GM19240 (cell line): ENCODE results near the gene RBM10.

Experiments used
- DNase-seq: peaks from one replicate; pipeline ENCODE4 v3.0.0; 2011; ENCODE audit warnings: low spot score; ENCODE audit not compliant: insufficient read length

RBM10 gene

DNA sequence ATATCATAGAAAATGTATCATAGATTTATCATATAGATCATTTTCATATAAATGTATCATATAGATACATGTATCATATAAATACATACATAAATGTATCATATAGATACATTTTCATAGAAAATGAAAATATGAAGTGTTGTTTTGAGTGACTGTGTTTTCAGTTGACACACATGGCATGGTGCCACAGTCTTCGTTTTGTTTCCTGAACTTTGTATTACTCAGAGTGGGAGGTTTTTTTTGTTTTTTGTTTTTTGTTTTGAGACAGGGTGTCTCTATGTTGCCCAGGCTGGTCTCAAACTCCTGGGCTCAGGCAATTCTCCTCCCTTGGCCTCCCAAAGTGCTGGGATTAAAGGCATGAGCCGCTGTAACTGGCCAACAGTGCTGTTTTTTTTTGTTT, 3.9 kb downstream of the RBM10 start:
- no peak for DNase-seq

- no peak for DNase-seq
These were observed 6.4 kb downstream of the RBM10 start for GRCh38 chrX:47151435-47151834.

DNA sequence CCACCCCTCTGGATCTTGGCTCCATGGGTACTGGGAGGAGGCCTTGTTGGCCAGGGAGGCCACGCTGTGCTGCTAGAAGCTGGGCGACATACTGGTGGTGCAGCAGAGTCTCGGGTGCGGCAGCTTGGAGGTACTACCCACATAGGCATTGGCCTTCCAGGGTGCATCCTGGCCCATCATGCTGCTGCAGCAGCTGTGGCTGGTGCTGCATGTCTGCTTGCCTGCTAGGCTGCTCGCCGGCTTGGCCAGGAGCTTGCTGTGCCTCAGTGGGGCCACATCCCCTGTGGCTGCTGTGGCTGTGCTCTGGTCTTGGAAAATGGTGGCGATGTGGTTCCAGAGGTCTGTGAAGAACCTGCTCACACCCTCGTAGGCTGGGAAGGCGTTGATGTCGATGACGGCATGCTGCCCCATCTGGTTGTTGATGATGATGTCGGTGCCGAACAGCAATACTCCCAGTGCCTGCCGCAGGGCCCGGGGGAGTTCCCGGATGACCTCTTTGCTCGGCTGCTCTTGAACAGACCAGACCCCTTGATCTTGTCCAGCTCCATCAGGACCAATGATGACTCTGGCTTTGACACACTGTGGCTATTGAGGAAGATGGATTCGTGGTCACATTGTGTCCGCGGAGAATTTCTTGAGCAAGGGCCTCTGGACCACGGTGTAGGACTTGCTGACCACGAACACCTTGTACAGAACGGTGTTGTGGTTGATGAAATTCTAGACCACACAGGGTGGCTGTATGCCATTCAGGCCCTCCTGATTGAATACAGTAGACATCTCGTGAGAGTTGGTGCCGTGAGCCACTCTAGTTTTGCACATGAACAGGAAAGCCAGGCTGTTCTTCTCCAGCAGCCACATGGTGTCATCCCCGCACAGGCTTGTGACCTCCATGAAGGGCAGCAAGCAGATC, 11.8 kb downstream of the RBM10 start:
- DNase-seq, result no peak

DNA sequence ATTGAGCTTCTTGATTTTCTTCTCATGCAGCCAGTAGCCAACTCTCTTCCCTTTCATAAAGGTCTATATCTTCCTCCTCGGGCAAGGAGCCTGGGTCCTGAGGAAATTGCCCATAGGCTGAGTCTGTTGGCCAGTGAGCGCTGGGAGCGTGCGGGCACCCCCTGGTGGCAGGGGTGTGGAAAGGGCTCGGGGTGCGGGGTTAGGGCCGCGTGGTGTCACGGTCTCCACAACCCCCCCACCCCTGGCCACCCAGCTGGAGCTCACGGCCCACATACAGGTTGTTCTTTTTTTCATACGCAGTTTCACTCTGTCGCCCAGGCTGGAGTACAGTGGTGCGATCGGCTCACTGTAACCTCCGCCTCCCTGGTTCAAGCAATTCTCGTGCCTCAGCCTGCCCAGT, 13.1 kb downstream of the RBM10 start:
- no peak for DNase-seq

DNA sequence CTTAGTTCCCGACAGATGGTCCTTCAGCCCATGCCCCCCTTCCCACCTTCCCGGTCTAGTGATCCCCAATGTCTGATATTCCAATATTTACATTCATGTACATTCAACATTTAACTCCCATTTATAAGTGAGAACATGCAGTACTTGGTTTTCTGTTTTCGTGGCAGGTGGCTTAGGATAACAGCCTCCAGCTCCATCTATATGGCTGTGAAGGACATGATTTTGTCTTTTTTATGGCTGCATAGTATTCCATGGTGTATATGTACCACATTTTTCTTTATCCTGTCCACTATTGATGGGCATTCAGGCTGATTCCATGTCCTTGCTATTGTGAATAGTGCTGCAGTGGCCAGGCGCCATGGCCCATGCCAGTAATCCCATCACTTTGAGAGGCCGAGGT, 13.8 kb downstream of the RBM10 start:
- no peak for DNase-seq

DNA sequence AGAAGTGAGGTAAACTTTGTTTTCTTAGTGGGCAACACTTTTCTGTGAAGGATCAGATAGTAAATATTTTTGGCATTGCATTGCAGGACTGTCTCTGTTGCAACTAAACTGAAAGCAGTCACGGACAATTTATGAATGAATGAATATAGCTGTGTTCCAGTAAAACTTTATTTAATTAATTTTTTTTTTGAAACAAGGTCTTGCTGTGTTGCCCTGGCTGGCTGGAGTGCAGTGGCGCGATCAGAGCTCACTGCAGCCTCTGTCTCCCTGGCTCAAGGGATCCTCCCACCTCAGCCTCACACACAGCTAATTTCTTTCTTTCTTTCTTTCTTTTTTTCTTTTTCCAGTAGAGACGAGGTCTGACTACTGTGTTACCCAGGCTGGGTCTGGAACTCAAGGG, 15.8 kb downstream of the RBM10 start:
- no peak for DNase-seq

- DNase-seq, result no peak
These were observed 18.0 kb downstream of the RBM10 start for GRCh38 chrX:47162927-47163583.

DNA sequence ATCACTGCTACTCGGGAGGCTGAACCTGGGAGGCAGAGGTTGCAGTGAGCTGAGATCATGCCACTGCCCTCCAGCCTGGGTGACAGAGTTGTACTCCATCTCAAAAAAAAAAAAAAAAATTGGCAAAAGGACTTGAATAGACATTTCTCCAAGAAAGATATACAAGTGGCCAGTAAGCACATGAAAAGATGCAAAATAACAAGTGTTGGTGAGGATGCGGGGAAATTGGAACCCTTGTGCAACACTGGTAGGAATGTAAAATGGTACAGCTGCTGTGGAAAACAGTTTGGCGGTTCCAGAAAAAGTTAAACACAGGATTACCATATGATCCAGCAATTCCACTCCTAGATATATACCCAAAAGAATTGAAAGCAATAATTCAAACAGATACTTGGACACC, 19.4 kb downstream of the RBM10 start:
- no peak for DNase-seq

DNA sequence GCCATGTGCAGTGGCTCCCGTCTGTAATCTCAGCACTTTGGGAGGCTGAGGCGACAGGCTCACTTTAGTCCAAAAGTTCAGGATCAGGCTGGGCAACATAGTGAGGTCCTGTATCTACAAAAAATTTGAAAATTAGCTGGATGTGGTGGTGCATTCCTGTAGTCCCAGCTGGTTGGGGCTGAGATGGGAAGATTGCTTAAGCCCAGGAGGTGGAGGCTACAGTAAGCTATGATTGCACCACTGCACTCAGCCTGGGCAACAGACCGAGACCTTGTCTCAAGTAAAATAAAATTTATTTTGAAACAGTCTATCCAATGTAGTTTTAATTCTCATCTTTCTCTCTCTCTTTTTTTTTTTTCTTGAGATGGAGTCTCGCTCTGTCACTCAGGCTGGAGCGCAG, 21.1 kb downstream of the RBM10 start:
- DNase-seq, result no peak

DNA sequence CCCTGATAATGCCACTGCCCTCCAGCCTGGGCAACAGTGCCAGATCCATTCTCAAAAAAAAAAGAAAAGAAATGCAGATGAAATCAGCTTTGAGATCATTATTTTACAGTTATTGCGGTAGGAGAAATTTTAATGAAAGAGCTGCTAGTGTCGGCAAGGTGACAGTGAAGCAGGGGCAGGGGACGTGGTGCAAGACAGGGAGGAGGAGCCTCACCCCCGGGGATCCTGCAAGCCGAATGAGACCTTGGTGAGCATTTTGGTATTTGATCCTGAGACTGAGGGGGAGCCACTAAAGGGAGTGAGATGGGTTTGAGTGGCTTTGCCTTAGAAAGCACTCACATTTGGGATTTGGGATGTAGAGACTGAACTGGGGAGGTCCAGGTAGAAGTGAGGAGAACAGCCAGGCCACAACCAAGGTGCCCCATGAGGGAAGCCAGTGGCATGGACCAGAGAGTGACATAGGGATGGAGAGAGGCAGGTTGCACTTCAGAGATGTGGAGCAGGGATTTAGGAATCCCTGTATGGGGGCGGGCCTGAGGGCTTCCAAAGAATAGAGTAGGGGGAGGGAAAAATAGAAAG, 23.6 kb downstream of the RBM10 start:
- DNase-seq, result no peak

DNA sequence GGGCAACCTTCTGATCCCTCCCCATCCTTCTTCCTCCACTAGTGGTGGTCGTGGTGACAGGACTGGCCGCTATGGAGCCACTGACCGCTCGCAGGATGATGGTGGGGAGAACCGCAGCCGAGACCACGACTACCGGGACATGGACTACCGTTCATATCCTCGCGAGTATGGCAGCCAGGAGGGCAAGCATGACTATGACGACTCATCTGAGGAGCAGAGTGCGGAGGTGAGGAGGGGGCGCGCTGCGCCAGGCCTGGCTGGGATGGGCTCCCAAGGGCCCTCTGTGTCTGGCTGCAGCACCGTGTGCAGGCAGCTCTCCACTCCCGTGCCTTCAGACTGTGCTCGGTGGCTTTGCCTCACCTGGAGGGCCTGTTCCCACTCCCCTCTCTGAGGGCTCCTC, 24.3 kb downstream of the RBM10 start:
- no peak for DNase-seq

DNA sequence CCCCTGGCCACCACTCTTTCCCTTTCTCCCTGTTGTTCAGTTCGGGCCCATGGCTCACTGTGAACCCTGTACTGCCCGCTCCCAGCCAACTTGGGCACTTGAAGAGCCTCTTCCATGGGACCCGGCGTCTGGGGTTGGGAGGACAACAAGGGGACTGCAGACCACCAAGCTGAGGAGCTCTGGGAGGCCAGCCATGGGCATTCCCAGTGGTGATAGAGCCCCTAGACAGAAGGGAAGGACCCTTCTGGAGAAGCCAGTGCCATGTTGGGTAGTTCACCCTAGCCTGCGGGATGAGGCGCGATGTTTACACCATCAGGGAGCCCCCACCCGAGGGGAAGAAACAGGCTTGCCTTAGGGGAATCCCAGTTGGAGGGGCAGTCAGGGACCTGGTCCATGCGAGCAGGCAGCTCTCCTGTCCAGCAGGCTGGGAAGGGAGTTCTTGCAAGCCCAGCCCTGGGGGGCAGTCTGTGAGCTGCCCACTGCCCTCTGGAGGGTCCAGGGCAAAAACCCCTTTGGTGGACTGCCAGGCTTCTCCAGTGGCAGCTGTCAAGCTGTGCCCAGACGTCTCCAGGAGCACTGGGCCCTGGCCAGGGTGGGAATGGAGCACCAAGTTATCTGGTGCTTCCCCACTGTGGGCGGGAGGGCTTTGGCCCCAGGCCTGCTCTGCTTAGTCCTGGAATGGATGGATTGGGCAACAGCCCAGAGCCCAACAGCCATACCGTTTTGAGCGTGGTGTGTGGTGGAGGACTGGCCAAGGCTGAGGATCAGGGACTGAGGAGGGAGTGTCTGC, 24.9 kb downstream of the RBM10 start:
- no peak for DNase-seq

DNA sequence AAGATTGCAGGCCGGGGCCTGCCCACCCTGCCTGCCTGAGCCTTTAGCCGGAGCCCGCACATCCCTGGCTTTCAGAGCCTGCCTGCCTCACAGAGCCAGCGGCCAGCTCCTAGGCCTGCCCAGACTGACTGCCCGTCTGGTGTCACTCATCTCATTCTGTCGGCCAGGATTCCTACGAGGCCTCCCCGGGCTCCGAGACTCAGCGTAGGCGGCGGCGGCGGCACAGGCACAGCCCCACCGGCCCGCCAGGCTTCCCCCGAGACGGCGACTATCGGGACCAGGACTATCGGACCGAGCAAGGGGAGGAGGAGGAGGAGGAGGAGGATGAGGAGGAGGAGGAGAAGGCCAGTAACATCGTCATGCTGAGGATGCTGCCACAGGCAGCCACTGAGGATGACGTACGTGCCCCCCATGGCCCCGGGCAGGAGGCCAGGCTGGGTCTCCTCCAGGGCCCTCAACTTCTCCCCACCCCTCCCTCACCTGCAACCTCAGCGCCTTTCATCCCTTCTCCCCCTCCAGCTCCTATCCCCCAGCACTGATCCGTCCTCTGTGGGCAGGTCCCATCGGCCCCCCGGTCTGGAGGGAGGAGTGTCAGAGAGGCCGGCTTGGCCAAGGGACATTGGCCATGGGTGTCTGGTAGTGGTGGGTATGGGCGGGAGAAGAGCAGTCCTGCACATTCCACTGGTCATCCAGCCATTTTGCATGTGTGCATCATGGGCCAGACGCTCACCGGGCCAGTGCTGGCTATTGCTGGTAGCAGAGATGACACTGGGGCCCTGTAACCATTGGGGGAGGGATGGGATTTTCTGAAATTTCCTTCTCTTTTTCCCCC, 26.1 kb downstream of the RBM10 start:
- no peak for DNase-seq

DNA sequence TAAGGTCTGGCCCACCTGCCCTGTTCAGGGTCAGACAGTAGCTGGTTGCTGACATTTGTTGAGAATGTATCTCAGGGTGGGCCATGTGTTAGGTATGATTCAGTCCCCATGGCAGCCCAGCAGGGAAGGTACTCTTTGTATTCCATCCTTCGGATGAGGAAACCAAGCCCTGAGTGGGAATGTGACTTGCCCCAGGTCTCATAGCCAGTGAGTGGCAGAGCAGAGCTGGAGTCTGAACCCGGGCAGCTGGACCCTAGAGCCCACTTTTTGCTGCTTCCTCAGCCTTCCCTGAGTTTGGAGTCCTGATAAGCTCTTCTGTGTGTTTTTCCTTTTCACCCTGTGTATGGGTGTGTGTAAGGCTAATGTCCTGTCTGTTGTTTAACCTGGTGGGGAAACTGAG, 27.0 kb downstream of the RBM10 start:
- DNase-seq, result no peak

DNA sequence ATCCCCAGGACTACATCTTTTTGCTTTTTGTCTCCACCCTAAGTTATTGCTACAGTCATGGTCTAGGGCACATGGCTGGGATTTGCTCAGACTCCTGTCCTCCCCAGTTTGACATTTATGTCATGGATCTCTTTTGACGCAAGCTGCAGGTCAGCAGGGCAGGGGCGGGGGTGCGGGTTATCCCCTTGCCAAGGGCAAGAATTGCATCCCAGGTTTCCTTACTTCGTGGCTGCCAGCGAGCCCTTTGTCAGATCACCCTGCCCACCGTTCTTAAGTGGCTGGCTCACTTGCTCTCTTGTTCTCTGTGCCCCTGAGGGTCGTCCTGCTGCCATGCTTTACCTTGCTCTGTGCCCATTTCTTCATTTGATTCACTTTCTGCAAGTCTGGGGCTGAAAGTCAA, 27.5 kb downstream of the RBM10 start:
- no peak for DNase-seq

- no peak for DNase-seq
These were observed 28.2 kb downstream of the RBM10 start for GRCh38 chrX:47172971-47173792.

DNA sequence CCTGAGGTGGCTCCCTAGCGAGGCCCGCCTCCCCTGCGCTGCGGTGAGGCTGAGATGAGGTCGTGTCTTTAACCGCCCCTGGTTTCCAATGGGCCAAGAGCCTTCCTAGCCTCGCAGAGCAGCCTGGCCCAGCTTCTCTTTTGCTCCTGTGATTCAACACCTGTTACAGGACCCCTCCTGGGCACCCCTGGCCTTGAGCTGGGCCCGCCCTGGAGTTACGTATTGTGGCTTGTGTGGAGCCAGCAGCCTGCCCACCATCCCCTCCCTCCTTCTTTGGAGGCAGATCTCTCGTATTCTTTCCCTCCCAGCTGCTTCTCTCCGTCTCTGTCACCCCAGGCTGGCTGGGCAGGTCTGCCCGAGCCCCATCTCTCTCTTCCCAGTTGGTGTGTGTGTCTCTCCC, 29.4 kb downstream of the RBM10 start:
- DNase-seq, result no peak

DNA sequence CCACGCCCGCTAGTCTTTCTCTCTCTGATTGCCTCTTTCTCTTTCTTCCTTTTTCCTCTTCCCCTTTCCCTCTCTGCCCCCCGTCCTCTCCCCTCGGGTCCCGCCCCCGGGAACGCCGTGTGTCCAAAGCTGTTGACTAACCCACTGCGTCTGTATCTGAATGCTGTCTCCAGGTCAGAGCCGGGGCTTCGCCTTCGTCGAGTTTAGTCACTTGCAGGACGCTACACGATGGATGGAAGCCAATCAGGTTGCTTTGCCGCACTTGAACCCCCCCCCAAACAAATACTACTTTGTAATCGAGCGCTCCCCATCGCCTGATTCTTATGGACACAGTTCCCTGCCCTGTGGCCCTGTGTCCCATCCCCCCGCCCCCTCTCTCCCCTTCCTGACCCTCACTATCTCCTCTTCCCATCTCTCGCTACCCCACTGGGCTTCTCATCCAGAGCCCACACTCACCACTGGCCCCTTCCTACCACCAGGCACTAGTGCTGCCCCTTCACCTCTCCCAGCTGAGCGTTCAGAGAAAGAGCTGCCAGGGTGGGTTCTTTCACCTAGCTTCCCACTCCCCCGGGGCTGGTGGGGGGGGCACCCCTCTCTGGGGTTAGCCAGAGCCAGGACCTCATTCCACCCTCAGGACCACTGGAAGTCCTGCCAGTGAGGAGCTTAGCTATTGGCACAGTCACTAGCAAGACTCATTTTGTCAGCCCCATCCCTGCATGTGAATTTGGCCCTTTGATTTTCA, 30.0 kb downstream of the RBM10 start:
- no peak for DNase-seq

- no peak for DNase-seq
These were observed 30.6 kb downstream of the RBM10 start for GRCh38 chrX:47175588-47175980.
